C4-2B (cell line): ENCODE data around the gene CELSR3.

ENCODE experiments used
- CTCF ChIP-seq: fragments of 450-650 bp; conservative IDR thresholded peaks from 2 replicates; pipeline ENCODE4 v1.5.1; 2017; ENCODE audit warnings: mild to moderate bottlenecking
- ZFX ChIP-seq: fragments of 450-650 bp; IDR thresholded peaks from 2 replicates; pipeline ENCODE4 v1.6.1; 2017

DNA sequence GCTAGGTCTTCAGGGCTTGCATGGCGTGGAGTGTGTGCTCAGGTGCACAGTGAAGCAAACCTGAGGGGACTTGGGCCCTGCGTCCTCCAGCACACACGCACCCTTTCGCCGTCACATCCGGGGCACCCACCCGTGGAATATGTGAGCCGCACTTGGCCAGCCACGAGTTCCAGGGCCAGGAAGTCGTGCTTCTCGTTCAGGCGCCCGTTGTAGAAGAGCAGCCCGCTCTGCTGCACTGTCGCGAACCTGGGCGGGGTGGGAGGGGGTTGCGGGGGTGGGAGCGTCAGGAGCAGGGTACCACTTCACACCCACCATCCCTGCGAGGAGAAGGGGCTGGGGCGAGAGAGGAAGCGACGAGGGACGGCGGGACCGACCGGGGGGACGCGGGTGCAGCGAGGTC is 7.1 kb downstream of the CELSR3 start:
- TF ChIP-seq CTCF (no peak), ZFX (no peak)
